ENCODE data around the gene NT5DC4.

NT5DC4 gene

DNA sequence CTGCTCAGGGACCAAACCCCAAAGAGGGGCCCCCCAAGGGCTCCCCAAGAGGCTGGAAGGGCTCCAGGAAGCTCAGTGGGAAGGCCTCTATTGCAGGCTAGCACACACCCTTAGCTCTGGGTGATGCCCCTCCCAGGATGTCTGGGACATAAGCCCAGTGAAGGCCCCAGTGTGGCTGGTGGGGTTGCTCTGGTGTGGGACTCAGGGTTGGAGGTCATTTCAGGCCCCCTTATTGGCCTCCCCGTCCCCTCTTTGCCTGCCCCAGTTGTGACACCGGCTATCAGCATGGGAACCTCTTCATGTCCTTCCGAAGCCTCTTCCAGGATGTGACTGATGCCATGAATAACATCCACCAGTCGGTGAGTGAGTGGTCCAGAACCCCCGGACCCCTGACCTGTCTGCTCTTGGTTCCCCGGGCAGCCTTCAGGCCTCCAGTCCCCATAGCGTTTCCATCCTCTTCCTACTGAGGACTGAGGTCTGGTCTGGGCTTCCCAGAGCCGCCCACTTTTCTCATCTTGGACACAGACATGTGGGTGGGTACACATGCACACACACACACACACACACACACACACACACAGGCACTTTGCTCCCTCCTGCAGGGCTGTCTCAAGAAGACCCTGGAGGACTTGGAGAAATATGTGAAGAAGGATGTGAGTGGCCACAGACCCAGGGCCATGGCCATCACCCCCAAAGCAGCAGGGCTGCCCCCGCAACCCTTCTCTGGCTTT is 2.2 kb downstream of the NT5DC4 start:
- TF ChIP-seq, protein P1, sequence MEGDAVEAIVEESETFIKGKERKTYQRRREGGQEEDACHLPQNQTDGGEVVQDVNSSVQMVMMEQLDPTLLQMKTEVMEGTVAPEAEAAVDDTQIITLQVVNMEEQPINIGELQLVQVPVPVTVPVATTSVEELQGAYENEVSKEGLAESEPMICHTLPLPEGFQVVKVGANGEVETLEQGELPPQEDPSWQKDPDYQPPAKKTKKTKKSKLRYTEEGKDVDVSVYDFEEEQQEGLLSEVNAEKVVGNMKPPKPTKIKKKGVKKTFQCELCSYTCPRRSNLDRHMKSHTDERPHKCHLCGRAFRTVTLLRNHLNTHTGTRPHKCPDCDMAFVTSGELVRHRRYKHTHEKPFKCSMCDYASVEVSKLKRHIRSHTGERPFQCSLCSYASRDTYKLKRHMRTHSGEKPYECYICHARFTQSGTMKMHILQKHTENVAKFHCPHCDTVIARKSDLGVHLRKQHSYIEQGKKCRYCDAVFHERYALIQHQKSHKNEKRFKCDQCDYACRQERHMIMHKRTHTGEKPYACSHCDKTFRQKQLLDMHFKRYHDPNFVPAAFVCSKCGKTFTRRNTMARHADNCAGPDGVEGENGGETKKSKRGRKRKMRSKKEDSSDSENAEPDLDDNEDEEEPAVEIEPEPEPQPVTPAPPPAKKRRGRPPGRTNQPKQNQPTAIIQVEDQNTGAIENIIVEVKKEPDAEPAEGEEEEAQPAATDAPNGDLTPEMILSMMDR (IDR thresholded peaks at IDR 0.05; ENCODE audit: control insufficient read depth, insufficient read depth, low read depth, low read length, missing control alignments) = no peak
- DNase-seq (ENCODE audit: low read depth) = no peak
- H3K4me3 ChIP-seq (ENCODE audit: control insufficient read depth, low read depth, low read length) = no peak overlapping the region

DNA sequence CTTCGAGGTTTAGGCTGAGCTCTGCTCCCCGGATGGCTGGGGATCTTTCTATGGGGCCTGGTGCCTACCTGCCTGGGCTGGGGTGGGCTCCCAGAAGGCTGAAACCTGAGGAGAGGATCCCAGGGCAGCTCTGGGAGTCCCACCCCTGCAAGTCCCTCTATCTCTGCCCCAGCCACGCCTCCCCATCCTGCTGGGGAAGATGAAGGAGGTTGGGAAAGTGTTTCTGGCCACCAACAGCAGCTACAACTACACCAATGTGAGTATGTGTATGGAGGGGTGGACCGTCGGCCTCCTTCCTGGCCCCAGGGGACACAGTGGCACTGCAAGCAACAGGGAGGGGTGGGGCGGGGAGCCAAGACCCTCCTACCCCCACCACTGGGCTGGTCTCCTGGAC is 2.7 kb downstream of the NT5DC4 start:
- H3K4me3 ChIP-seq (ENCODE audit: control insufficient read depth, low read depth, low read length) = no peak overlapping the region
- no peak for DNase-seq (ENCODE audit: low read depth)
- TF ChIP-seq, protein P1 (IDR thresholded peaks at IDR 0.05; ENCODE audit: control insufficient read depth, insufficient read depth, low read depth, low read length, missing control alignments) = no peak

DNA sequence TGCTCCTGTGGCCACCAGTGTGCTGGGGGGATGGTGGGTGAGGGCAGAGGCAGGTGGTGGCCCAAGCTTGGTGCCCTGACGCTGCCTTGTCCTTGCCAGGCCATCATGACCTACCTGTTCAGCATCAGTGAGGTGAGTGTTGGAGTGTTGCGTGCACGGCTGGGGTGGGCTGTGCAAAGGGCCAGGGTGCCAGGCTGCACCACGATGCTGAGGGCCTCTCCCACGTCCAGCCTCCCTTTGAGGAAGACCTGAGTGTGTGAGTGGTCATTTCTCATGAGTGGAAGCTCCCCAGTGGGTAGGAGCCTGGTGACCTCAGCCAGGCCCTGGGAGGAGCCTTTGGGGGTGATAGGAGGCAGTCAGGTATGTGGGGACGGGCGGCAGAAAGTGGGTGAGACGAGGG is 3.2 kb downstream of the NT5DC4 start:
- TF ChIP-seq, protein P1 (IDR thresholded peaks at IDR 0.05; ENCODE audit: control insufficient read depth, insufficient read depth, low read depth, low read length, missing control alignments) = no peak
- DNase-seq (ENCODE audit: low read depth) = no peak
- H3K4me3 ChIP-seq (ENCODE audit: control insufficient read depth, low read depth, low read length) = no peak overlapping the region

DNA sequence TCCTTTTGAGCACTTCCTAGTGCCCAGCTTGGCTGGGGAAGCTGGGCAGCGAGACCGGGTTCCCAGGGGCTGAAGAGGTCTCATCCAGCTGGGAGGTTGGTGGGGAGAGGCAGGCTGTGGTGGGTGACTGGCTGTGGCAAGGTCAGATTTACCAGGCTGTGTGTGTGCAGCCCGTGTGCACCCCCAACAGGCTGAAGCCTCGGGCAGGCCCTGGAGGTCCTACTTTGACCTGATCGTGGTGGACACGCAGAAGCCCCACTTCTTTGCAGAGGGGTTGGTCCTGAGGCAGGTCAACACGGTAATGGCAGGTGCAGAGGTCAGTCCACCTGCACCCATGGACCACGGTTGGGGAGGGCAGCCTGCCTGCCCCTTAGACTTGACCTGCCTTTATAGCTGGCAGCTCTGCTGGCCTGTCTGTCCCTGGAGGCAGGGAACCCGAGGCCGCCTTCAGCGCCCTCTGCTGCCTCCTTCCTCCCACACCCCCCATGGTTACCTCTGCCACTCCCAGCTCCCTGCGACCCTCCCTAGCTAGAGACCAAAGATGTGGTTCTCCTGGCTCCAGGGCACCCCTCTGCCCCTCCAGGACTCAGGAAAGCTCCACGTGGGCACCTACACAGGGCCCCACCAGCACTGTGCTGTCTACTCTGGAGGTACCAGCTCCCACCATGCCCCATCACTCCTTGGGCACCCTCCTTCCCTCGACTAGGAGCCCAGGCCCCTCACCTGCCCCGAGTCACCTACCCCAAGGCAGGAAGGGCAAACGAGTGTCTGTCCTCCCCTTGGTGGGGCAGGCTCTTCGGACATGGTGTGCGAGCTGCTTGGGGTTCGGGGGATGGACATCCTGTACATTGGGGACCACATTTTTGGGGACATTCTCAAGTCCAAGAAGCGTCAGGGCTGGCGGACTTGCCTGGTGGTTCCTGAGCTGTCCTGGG is 4.0 kb downstream of the NT5DC4 start:
- TF ChIP-seq, protein P1 (IDR thresholded peaks at IDR 0.05; ENCODE audit: control insufficient read depth, insufficient read depth, low read depth, low read length, missing control alignments) = peak; percentile 51
- no peak for DNase-seq (ENCODE audit: low read depth)
- H3K4me3 ChIP-seq (ENCODE audit: control insufficient read depth, low read depth, low read length) = no peak overlapping the region

DNA sequence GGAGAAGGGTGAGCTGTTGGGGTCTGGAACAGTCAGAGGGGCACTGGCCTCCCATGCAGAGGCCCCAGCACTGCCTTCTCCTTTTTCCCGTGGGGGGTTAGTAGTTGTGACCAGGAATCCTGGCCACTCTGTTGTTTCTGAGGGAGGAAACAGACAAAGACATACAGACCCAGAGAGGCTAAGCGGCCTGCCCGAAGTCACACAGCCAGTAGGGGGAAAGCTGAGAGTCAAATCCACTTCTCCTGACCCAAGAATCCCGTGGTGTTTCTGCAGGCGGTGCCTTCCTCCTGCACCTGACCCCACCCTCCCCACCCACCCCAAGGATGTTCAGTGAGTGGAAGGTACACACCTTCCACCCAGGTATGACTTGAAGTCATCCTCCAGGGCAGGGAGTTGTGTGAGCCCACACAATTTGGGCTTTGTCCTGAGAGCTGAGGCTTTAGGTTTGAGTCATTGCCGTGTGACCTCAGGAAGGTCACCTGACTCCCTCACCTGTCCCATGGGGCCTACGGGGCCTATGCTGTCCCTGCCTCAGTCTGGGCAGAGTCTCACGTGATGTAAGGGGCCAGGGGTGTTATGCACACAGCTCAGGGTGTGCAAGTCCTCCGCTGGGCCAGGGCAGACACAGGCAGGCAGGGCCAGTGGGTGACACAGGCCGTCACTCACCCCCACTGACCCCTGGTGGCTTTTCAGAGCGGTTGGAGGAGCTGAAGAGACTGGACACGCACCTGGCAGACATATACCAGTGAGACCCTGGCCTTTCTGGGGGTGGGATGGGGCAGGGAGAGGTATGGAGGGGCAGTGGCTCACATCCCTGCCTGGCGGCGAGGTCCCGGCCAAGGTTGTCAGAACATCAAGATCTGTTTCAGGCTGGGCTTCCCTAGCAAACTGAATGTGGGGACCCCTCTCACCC is 5.0 kb downstream of the NT5DC4 start:
- H3K4me3 ChIP-seq (ENCODE audit: control insufficient read depth, low read depth, low read length) = no peak overlapping the region
- TF ChIP-seq, protein P1 (IDR thresholded peaks at IDR 0.05; ENCODE audit: control insufficient read depth, insufficient read depth, low read depth, low read length, missing control alignments) = no peak
- DNase-seq (ENCODE audit: low read depth) = no peak

Data from AG09309 (cell line).